Umbilical cord (tissue), 2 donors: ENCODE results near the gene DLX3. TPM values are rescaled to one million over a fixed set of nuclear protein-coding genes. Genes with fewer than 3 reads are reported as not detected.

Source experiments
- DNase-seq: peaks from one replicate; pipeline ENCODE4 v3.0.0-alpha.2; 2015; ENCODE audit warnings: low spot score
- total RNA-seq: library from RNA; depleted of rRNA; stranded (reverse); fragments of >200 nt; gene quantifications from one replicate; pipeline ENCODE4 v1.2.3, GENCODE V29; 2014; ENCODE audit warnings: low replicate concordance; ENCODE audit not compliant: insufficient read depth

The DLX3 gene
- total RNA-seq, 1 donor from 2014 or later, result 0.72 TPM

GRCh38 chr17:49992933-49993422 is 2.0 kb downstream of the DLX3 start:
- DNase-seq, result no peak

GRCh38 chr17:49992191-49992932 is 2.7 kb downstream of the DLX3 start:
- no peak for DNase-seq

- no peak for DNase-seq
Observed at GRCh38 chr17:49991409-49991808, 3.6 kb downstream of the DLX3 start.

- no peak for DNase-seq
Observed at GRCh38 chr17:49990921-49991320, 4.1 kb downstream of the DLX3 start.

- no peak for DNase-seq
Observed at GRCh38 chr17:49990331-49990730, 4.7 kb downstream of the DLX3 start.

- no peak for DNase-seq
Observed at GRCh38 chr17:49989518-49989880, 5.5 kb downstream of the DLX3 start.

- DNase-seq, result peak; percentile 84
Observed at GRCh38 chr17:49987681-49988441, 7.2 kb downstream of the DLX3 start.

GRCh38 chr17:49987290-49987585 is 7.8 kb downstream of the DLX3 start:
- no peak for DNase-seq

GRCh38 chr17:49986396-49987289 is 8.4 kb downstream of the DLX3 start:
- no peak for DNase-seq

GRCh38 chr17:49985310-49985990 is 9.6 kb downstream of the DLX3 start:
- no peak for DNase-seq

GRCh38 chr17:49984776-49985175 is 10.2 kb downstream of the DLX3 start:
- DNase-seq, result no peak

GRCh38 chr17:49984283-49984682 is 10.7 kb downstream of the DLX3 start:
- no peak for DNase-seq

- peak; percentile 63 for DNase-seq
Observed at GRCh38 chr17:49980703-49981197, 14.3 kb downstream of the DLX3 start.

- DNase-seq, result no peak
Observed at GRCh38 chr17:49979748-49980479, 15.1 kb downstream of the DLX3 start.

GRCh38 chr17:49978501-49978900 is 16.5 kb downstream of the DLX3 start:
- DNase-seq, result no peak

GRCh38 chr17:49977463-49978389 is 17.3 kb downstream of the DLX3 start:
- no peak for DNase-seq

- DNase-seq, result no peak
Observed at GRCh38 chr17:49976828-49977202, 18.2 kb downstream of the DLX3 start.

- DNase-seq, result no peak
Observed at GRCh38 chr17:49976163-49976827, 18.7 kb downstream of the DLX3 start.

- DNase-seq, result no peak
Observed at GRCh38 chr17:49975531-49975930, 19.5 kb downstream of the DLX3 start.
